ENCODE data around the gene TES.

The TES gene

DNA sequence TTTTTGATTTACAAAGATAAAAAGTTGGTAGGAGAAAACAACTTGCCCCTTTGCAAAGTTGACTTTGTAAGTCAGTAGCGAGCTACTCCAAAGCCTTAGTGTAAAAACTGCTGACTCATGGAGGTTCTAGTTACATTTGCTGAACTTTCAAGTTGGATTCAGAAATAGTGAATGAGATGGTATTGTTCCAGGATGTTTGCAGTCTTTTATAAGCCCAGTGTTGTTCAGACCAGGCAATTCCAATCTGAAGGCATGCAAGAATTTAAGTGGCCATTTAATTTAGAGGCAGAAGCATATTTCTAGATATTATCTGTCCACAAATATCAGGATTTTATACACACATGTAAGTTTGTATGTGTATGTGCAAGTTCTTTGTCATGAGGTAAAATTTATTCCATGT, 21.6 kb downstream of the TES start:
- peak overlapping the region; percentile 46 for H3K27ac ChIP-seq (ENCODE audit: low read depth, low read length)
- H3K9me3 ChIP-seq (ENCODE audit: control insufficient read depth, insufficient read depth, low read depth, low read length) = no peaks in the 10 kb centered on the region
- no peaks in the 10 kb centered on the region for H3K27me3 ChIP-seq (ENCODE audit: control insufficient read depth, insufficient read depth, low read length)
- peaks cover 20% of the 10 kb centered on the region for H3K4me1 ChIP-seq (ENCODE audit: control insufficient read depth, insufficient read depth, low read length)
- 0 out of 2 replicates have a peak, but pooled peaks cover 2% of the 10 kb centered on the region for H3K36me3 ChIP-seq (ENCODE audit: control insufficient read depth, insufficient read depth, low read length)
- no peak overlapping the region for H3K9ac ChIP-seq (ENCODE audit: low read length)
- H3K4me3 ChIP-seq (ENCODE audit: low read depth, low read length) = no peak overlapping the region

DNA sequence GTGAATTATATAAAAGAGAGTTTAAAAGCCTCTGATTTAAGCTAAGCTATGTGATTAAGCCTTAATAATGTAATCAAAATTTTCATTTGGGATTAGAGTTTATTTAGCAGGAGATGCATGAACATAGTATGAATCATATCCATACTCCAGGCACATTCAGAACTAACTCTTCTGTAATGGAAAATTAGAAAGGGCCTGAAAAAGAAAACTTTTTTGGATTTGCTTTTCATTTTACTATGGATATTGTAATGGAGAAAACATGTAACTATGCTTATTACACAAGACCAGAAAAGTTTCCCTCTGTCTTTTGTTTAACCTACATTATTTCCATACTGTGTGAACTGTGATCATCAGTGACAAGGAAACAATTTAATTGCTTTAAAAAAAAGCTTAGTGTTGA, 22.0 kb downstream of the TES start:
- peak overlapping the region; percentile 46 for H3K27ac ChIP-seq (ENCODE audit: low read depth, low read length)
- H3K4me3 ChIP-seq (ENCODE audit: low read depth, low read length) = no peak overlapping the region
- H3K27me3 ChIP-seq (ENCODE audit: control insufficient read depth, insufficient read depth, low read length) = no peaks in the 10 kb centered on the region
- 0 out of 2 replicates have a peak, but pooled peaks cover 2% of the 10 kb centered on the region for H3K36me3 ChIP-seq (ENCODE audit: control insufficient read depth, insufficient read depth, low read length)
- H3K4me1 ChIP-seq (ENCODE audit: control insufficient read depth, insufficient read depth, low read length) = peaks cover 20% of the 10 kb centered on the region
- no peak overlapping the region for H3K9ac ChIP-seq (ENCODE audit: low read length)
- H3K9me3 ChIP-seq (ENCODE audit: control insufficient read depth, insufficient read depth, low read depth, low read length) = no peaks in the 10 kb centered on the region

DNA sequence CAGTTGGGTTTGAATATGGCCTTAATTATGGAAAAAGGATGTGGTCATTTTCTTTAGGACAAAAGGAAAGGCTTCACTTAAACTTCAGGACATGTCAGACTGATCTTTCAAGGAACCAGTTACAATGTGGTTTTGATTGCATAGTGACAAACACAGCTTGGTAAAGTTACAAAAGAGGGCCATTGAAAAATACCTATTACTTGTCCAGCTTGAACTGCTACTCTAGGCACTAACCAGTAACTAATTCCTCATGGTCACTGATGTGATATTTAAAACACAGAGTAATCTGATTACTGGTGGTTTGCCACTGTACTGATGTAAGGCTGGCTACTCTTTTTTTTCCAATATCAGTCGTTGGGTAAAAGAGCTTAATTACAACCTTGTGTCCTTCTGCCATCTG, 22.6 kb downstream of the TES start:
- Histone ChIP-seq H3K27ac (ENCODE audit: low read depth, low read length) (no peak overlapping the region), H3K36me3 (ENCODE audit: control insufficient read depth, insufficient read depth, low read length) (0 out of 2 replicates have a peak, but pooled peaks cover 2% of the 10 kb centered on the region), H3K9me3 (ENCODE audit: control insufficient read depth, insufficient read depth, low read depth, low read length) (no peaks in the 10 kb centered on the region), H3K27me3 (ENCODE audit: control insufficient read depth, insufficient read depth, low read length) (no peaks in the 10 kb centered on the region), H3K4me3 (ENCODE audit: low read depth, low read length) (no peak overlapping the region), H3K9ac (ENCODE audit: low read length) (no peak overlapping the region), H3K4me1 (ENCODE audit: control insufficient read depth, insufficient read depth, low read length) (peaks cover 20% of the 10 kb centered on the region)

DNA sequence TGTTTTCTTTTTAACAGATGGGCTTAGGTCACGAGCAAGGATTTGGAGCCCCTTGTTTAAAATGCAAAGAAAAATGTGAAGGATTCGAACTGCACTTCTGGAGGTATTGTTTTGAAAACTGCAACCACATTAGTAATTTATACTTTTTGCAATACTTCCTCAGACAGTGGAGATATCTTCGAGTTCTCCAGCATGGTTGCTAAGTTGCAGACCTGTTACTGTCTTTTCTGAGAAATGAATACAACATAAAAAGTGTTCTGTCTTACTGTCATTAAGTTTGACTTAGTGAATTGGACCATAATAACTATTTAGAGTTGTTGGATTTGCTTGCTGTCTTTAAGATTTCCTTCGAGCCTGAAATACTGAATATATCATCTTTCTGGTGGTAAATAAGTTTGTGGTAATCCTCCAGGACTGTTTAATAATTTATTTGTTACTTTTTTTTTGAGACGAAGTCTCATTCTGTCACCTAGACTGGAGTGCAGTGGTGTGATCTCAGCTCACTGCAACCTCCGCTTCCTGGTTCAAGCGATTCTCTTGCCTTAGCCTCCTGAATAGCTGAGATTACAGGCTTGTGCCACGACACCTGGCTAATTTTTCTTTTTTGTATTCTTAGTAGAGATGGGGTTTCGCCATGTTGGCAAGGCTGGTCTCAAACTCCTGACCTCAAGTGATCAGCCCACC, 24.3 kb downstream of the TES start:
- Histone ChIP-seq H3K4me1 (ENCODE audit: control insufficient read depth, insufficient read depth, low read length) (peaks cover 20% of the 10 kb centered on the region), H3K9ac (ENCODE audit: low read length) (no peak overlapping the region), H3K9me3 (ENCODE audit: control insufficient read depth, insufficient read depth, low read depth, low read length) (no peaks in the 10 kb centered on the region), H3K36me3 (ENCODE audit: control insufficient read depth, insufficient read depth, low read length) (0 out of 2 replicates have a peak, but pooled peaks cover 2% of the 10 kb centered on the region), H3K27ac (ENCODE audit: low read depth, low read length) (no peak overlapping the region), H3K27me3 (ENCODE audit: control insufficient read depth, insufficient read depth, low read length) (no peaks in the 10 kb centered on the region), H3K4me3 (ENCODE audit: low read depth, low read length) (no peak overlapping the region)

DNA sequence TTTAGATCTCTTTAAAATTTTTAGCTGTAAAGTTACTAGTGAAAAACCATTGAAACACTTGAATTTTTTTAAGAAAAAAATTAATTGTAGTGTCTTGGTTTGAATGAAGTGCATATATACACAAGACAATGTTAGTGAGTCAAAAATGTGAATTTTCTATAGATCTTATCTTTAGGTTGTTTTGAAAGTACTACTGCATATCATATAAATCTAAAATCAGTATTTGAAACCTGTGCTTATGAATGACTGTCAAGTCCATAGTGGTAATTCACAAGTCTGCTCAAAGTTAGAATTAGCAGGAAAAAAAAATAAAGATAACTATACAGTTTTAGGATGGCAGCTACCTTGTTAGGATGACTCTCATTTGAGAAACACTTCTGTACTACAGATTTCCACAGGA, 25.0 kb downstream of the TES start:
- peaks cover 16% of the 10 kb centered on the region for H3K4me1 ChIP-seq (ENCODE audit: control insufficient read depth, insufficient read depth, low read length)

DNA sequence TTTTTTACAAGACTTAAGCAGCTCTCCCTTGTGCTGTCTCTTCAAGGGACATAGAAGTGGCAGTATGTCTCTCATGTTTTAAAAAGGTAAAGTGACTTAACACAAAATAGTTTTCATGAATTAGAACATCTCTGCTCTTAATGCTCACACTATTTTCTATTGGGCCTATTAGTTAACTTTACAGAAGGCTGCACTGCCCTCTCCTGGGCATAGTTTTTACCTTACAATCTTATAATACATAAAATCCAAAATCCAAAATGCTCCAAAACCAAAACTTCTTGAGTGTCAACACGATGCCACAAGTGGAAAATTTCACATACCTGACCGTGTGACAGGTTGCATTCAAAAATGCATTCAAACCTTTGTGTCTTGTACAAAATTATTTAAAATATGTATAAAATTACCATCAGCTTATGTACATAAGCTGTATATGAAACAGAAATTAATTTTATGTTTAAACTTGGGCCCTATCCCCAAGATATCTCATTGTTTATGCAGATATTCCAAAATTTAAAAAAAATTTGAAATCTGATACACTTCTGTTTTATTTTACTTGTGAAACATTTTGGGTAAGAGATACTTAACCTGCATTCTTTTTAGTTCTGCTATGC, 25.8 kb downstream of the TES start:
- Histone ChIP-seq H3K9ac (ENCODE audit: low read length) (no peak overlapping the region), H3K36me3 (ENCODE audit: control insufficient read depth, insufficient read depth, low read length) (0 out of 2 replicates have a peak, but pooled peaks cover 2% of the 10 kb centered on the region), H3K4me3 (ENCODE audit: low read depth, low read length) (no peak overlapping the region), H3K27ac (ENCODE audit: low read depth, low read length) (no peak overlapping the region), H3K9me3 (ENCODE audit: control insufficient read depth, insufficient read depth, low read depth, low read length) (no peaks in the 10 kb centered on the region), H3K4me1 (ENCODE audit: control insufficient read depth, insufficient read depth, low read length) (peaks cover 10% of the 10 kb centered on the region; the same call in 1 of the 2 replicates), H3K27me3 (ENCODE audit: control insufficient read depth, insufficient read depth, low read length) (no peaks in the 10 kb centered on the region)

More for the DNA sequence above, 25.0 kb downstream of the TES start:
- no peak overlapping the region for H3K9ac ChIP-seq (ENCODE audit: low read length)
- H3K27ac ChIP-seq (ENCODE audit: low read depth, low read length) = no peak overlapping the region
- no peak overlapping the region for H3K4me3 ChIP-seq (ENCODE audit: low read depth, low read length)
- H3K36me3 ChIP-seq (ENCODE audit: control insufficient read depth, insufficient read depth, low read length) = 0 out of 2 replicates have a peak, but pooled peaks cover 2% of the 10 kb centered on the region
- H3K27me3 ChIP-seq (ENCODE audit: control insufficient read depth, insufficient read depth, low read length) = no peaks in the 10 kb centered on the region
- no peaks in the 10 kb centered on the region for H3K9me3 ChIP-seq (ENCODE audit: control insufficient read depth, insufficient read depth, low read depth, low read length)

DNA sequence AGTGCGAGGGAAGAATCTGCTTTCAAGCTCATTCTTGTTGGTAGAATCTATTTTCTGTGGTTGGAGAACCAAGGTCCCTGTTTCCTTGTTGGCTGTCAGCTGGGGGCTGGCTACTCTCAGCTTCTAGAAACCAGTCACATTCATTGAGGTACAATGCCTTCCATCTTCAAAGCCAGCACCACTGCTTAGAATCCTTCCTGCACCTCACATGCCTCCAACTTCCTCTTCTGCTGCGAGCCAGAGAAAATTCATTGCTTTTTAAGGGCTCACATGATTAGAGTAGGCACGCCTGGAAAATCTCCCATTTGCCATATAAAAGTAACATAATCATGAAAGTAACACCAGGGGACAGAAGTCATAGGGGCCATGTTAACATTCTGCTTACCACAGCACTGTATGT, 28.7 kb downstream of the TES start:
- peaks cover 20% of the 10 kb centered on the region for H3K36me3 ChIP-seq (ENCODE audit: control insufficient read depth, insufficient read depth, low read length)
- no peak overlapping the region for H3K4me3 ChIP-seq (ENCODE audit: low read depth, low read length)
- no peaks in the 10 kb centered on the region for H3K4me1 ChIP-seq (ENCODE audit: control insufficient read depth, insufficient read depth, low read length)
- no peak overlapping the region for H3K27ac ChIP-seq (ENCODE audit: low read depth, low read length)
- no peaks in the 10 kb centered on the region for H3K27me3 ChIP-seq (ENCODE audit: control insufficient read depth, insufficient read depth, low read length)
- H3K9me3 ChIP-seq (ENCODE audit: control insufficient read depth, insufficient read depth, low read depth, low read length) = peaks cover 12% of the 10 kb centered on the region; the same call in 1 of the 2 replicates
- H3K9ac ChIP-seq (ENCODE audit: low read length) = no peak overlapping the region

DNA sequence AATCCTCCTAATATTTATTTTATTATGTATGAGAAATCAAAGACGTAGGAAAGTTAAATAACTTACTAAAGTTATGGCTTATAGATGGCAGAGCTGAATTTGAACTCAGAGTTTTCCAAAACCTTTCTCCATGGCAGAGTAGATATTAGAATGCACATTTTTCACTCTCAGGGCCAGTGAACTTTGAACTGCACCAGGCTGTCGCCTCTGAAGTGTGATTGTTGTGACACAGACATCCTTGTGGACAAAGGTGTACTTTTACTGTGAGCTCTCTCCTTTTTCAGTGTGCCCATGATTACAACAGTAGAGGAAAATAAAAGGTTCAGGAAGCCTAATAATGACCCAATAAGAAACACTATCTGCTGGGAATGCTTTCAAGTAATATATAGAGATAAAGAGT, 29.1 kb downstream of the TES start:
- Histone ChIP-seq H3K9me3 (ENCODE audit: control insufficient read depth, insufficient read depth, low read depth, low read length) (peaks cover 15% of the 10 kb centered on the region), H3K4me1 (ENCODE audit: control insufficient read depth, insufficient read depth, low read length) (no peaks in the 10 kb centered on the region), H3K36me3 (ENCODE audit: control insufficient read depth, insufficient read depth, low read length) (peaks cover 23% of the 10 kb centered on the region), H3K27me3 (ENCODE audit: control insufficient read depth, insufficient read depth, low read length) (no peaks in the 10 kb centered on the region), H3K27ac (ENCODE audit: low read depth, low read length) (no peak overlapping the region), H3K9ac (ENCODE audit: low read length) (no peak overlapping the region), H3K4me3 (ENCODE audit: low read depth, low read length) (no peak overlapping the region)

DNA sequence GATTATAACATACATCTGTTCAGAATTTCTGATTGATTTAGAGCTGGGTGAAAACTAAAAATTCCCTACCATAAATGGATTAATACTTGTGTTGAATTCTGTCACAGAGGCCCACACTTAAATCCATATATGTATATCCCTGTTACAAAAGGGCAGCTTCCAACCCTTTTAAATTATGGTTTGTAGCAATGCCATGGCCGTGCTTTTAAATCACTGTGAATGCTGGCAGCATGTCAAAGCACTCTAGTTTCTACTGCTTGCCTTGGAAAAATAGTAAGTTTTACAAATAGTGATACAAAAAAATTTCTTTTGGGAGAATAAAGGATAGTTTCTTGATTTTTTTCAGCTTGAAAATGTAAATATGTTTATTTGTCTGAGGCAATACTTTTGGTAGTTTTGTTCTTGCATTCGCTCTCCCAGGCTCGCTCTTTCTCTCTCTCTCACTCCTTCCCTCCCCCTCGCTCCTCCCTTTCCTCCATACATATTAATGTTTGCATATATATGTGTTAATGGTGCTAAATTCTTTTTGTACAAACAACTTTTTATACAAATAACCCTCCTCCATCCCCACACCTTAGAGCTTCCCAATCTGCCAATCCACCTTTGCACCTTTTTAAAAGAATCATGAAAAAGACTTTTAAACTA, 29.8 kb downstream of the TES start:
- H3K27ac ChIP-seq (ENCODE audit: low read depth, low read length) = no peak overlapping the region
- H3K36me3 ChIP-seq (ENCODE audit: control insufficient read depth, insufficient read depth, low read length) = peaks cover 29% of the 10 kb centered on the region
- no peaks in the 10 kb centered on the region for H3K4me1 ChIP-seq (ENCODE audit: control insufficient read depth, insufficient read depth, low read length)
- no peak overlapping the region for H3K9ac ChIP-seq (ENCODE audit: low read length)
- no peak overlapping the region for H3K4me3 ChIP-seq (ENCODE audit: low read depth, low read length)
- peaks cover 22% of the 10 kb centered on the region for H3K9me3 ChIP-seq (ENCODE audit: control insufficient read depth, insufficient read depth, low read depth, low read length)
- H3K27me3 ChIP-seq (ENCODE audit: control insufficient read depth, insufficient read depth, low read length) = no peaks in the 10 kb centered on the region

DNA sequence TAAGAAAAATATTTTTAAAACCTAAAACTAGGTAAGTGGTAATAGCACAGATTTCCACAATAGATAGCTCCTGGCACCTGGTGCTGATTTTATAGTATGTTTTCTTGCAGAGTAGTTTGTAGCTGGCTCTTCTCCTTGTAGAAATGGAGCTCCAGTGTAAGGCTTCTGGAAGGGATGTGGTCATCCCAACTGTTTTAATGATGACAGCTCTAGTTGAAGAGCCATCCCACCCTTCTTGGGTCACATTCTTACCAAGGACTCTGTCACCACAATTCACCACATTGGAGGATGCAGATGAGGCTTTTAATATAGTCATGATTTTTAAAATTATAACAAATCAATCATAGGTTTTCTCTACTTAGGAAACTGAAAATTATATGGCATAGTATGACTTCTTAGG, 31.0 kb downstream of the TES start:
- H3K27me3 ChIP-seq (ENCODE audit: control insufficient read depth, insufficient read depth, low read length) = no peaks in the 10 kb centered on the region
- no peaks in the 10 kb centered on the region for H3K4me1 ChIP-seq (ENCODE audit: control insufficient read depth, insufficient read depth, low read length)
- H3K9me3 ChIP-seq (ENCODE audit: control insufficient read depth, insufficient read depth, low read depth, low read length) = peaks cover 29% of the 10 kb centered on the region
- no peak overlapping the region for H3K27ac ChIP-seq (ENCODE audit: low read depth, low read length)
- no peak overlapping the region for H3K9ac ChIP-seq (ENCODE audit: low read length)
- no peak overlapping the region for H3K4me3 ChIP-seq (ENCODE audit: low read depth, low read length)
- peaks cover 39% of the 10 kb centered on the region for H3K36me3 ChIP-seq (ENCODE audit: control insufficient read depth, insufficient read depth, low read length)

DNA sequence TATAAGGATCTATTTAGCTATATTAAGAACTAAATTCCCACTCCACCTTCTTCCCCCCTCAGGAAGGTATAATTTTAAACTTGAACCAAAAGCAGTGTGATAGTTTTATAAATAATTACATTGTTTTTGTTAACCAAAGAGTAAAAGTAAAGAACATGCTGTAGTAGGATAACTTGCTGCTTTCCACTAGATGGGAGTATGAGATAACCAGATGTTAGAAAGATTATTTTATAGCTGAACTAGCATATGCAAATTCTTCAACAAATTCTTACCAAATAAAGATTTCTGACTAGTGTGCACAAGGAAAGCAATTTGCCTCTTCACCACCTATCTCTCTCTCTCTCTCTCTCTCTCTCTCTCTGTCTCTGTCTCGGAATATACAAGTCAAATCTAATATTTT, 31.8 kb downstream of the TES start:
- H3K27ac ChIP-seq (ENCODE audit: low read depth, low read length) = no peak overlapping the region
- no peak overlapping the region for H3K9ac ChIP-seq (ENCODE audit: low read length)
- H3K4me3 ChIP-seq (ENCODE audit: low read depth, low read length) = no peak overlapping the region
- H3K27me3 ChIP-seq (ENCODE audit: control insufficient read depth, insufficient read depth, low read length) = no peaks in the 10 kb centered on the region
- peaks cover 29% of the 10 kb centered on the region for H3K9me3 ChIP-seq (ENCODE audit: control insufficient read depth, insufficient read depth, low read depth, low read length)
- no peaks in the 10 kb centered on the region for H3K4me1 ChIP-seq (ENCODE audit: control insufficient read depth, insufficient read depth, low read length)
- peaks cover 37% of the 10 kb centered on the region for H3K36me3 ChIP-seq (ENCODE audit: control insufficient read depth, insufficient read depth, low read length)
